H1 (cell line): ENCODE results near the gene CHAC2. TPM values are rescaled to one million over a fixed set of nuclear protein-coding genes. Genes with fewer than 3 reads are reported as not detected.

Experiments used
- EZH2 ChIP-seq: fragments of 200-600 bp; sonication (generic); IDR thresholded peaks from 2 replicates; pipeline ENCODE4 v1.7.1; 2012; ENCODE audit warnings: low read depth, mild to moderate bottlenecking, moderate library complexity, low read length, inconsistent platforms; ENCODE audit not compliant: severe bottlenecking
- SIN3A ChIP-seq, 2 experiments: IDR thresholded peaks in 1 of 2; conservative IDR thresholded peaks in 1 of 2; 2 replicates each; pipeline ENCODE4 v1.6.1; 2011 to 2012; ENCODE audit warnings: low read length in 2 of 2, improper control_type of control experiment in 1 of 2, low read depth in 1 of 2, mild to moderate bottlenecking in 1 of 2
- SIX5 ChIP-seq: IDR thresholded peaks from 2 replicates; pipeline ENCODE4 v1.6.1; 2011; ENCODE audit warnings: mild to moderate bottlenecking, low read depth, low read length
- TBP ChIP-seq: IDR thresholded peaks from 2 replicates; pipeline ENCODE4 v1.6.1; 2011; ENCODE audit warnings: low read depth, low read length, improper control_type of control experiment
- TEAD4 ChIP-seq: IDR thresholded peaks from 2 replicates; pipeline ENCODE4 v1.6.1; 2012; ENCODE audit warnings: low read depth, low read length, inconsistent platforms, mixed read lengths
- polyA plus RNA-seq, 7 experiments: library from polyadenylated mRNA; depleted of rRNA in 3 of 7; stranded (reverse) in 5 of 7; unstranded in 2 of 7; fragments of >200 nt in 5 of 7; fragments of 200-250 nt in 2 of 7; gene quantifications; 1 replicate in 5 of 7; 2 replicates in 1 of 7; 4 replicates in 1 of 7; pipeline versions ENCODE4 v1.2.1 to v1.2.3, GENCODE V29; 2011 to 2013; ENCODE audit warnings: missing spikeins in 2 of 7, mixed read lengths in 2 of 7
- total RNA-seq: library from RNA; stranded (reverse); fragmentation: NEBNext Ultra II Directional; extraction: Animal tissue kit (Norgen Biotek cat#: 25700); gene quantifications from 2 replicates; pipeline ENCODE4 v1.2.1, GENCODE V29; 2021
- TF ChIP-seq, protein P1 (sequence below): IDR thresholded peaks from 2 replicates; pipeline ENCODE4 v1.6.1; 2011; ENCODE audit warnings: low read depth, mild to moderate bottlenecking, low read length; ENCODE audit not compliant: insufficient read depth

Gene CHAC2
- total and polyA plus RNA-seq, 2 of the 8 experiments (the other 6 are each of a cell fraction or from before 2014, with no cell fraction given), result 5.4 to 11.2 TPM

DNA sequence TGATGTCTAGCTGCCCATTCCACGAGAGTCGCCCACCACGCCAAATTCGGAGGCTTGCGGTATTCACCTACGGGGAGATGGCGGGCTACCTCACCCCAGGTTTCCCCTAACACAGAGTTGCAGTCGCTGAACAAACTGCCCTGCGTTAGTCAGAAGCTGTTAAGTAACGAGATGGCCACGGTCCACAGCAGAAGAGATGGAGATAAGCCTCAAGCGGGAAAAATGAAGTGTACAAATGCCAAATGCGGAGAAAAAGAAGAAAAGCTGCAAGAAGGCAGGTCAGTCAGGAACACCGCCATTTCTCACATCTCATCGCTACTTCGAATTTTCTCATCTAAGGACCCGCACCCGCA lies 18.7 kb downstream of the CHAC2 start (continued):
- no peak for TF ChIP-seq TBP
- TF ChIP-seq TEAD4, result no peak
- TF ChIP-seq SIN3A (conservative IDR thresholded peaks at IDR 0.05 in 1 of 2, IDR thresholded peaks at IDR 0.05 in 1 of 2; ENCODE audit: low read depth in 1 of 2, low read length in 2 of 2), result no peak
- TF ChIP-seq, protein P1, sequence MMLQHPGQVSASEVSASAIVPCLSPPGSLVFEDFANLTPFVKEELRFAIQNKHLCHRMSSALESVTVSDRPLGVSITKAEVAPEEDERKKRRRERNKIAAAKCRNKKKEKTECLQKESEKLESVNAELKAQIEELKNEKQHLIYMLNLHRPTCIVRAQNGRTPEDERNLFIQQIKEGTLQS, result no peak
- no peak for TF ChIP-seq EZH2
- no peak for TF ChIP-seq SIX5
